Astrocyte of the cerebellum (primary cell): Measurements from ENCODE around the gene LIG1.

Experiments
- DNase-seq: peaks from one replicate; pipeline ENCODE4 v3.0.0-alpha.2; 2011; ENCODE audit warnings: low read depth
- H3K4me3 ChIP-seq: 2 replicates; pipeline ENCODE4 v1.5.1; 2011; ENCODE audit warnings: mild to moderate bottlenecking, low read depth, low read length, moderate library complexity
- CTCF ChIP-seq: IDR thresholded peaks from 2 replicates; pipeline ENCODE4 v1.5.1; 2012; ENCODE audit warnings: low read length, low read depth, moderate library complexity, mild to moderate bottlenecking; ENCODE audit errors: missing control alignments
- in situ Hi-C: cut with HindIII; loops from 2 replicates; pipeline ENCODE4 v1.10.0; 2017; ENCODE audit warnings: low sequenced_read_pairs

LIG1 gene

GRCh38 chr19:48152551-48152950 is 17.6 kb downstream of the LIG1 start:
- in situ Hi-C loops: no loop called here
- peak; percentile 33 for DNase-seq

GRCh38 chr19:48149430-48149829 is 20.7 kb downstream of the LIG1 start:
- DNase-seq: no peak
- no peak for TF ChIP-seq CTCF
- H3K4me3 ChIP-seq: no peak overlapping the region
- in situ Hi-C loops: no loop called here

More at GRCh38 chr19:48152551-48152950, 17.6 kb downstream of the LIG1 start:
- no peak overlapping the region for H3K4me3 ChIP-seq
- TF ChIP-seq CTCF: peak; percentile 67

GRCh38 chr19:48148576-48148975 is 21.6 kb downstream of the LIG1 start:
- TF ChIP-seq CTCF: no peak
- in situ Hi-C loops: no loop called here
- DNase-seq: no peak
- H3K4me3 ChIP-seq: no peak overlapping the region

- no peak for DNase-seq
- in situ Hi-C loops: no loop called here
- no peak for TF ChIP-seq CTCF
- no peak overlapping the region for H3K4me3 ChIP-seq
These were observed 22.5 kb downstream of the LIG1 start for GRCh38 chr19:48147597-48148175.

- no peak for DNase-seq
- no peak overlapping the region for H3K4me3 ChIP-seq
- TF ChIP-seq CTCF: no peak
- in situ Hi-C loops: no loop called here
These were observed 31.1 kb downstream of the LIG1 start for GRCh38 chr19:48139053-48139452.

- TF ChIP-seq CTCF: no peak
- no peak for DNase-seq
- H3K4me3 ChIP-seq: no peak overlapping the region
- in situ Hi-C loops: no loop called here
These were observed 32.7 kb downstream of the LIG1 start for GRCh38 chr19:48137411-48137810.
